B cell (primary cell): Measurements from ENCODE around the gene PHLDB2.

ENCODE experiments used
- EZH2 ChIP-seq: IDR thresholded peaks from 2 replicates; pipeline ENCODE4 v1.6.1; 2012; ENCODE audit warnings: borderline replicate concordance, low read depth, mild to moderate bottlenecking, moderate library complexity, low read length; ENCODE audit not compliant: insufficient read depth, poor library complexity, severe bottlenecking
- TF ChIP-seq, protein P1 (sequence below): fragments of 200-600 bp; IDR thresholded peaks from one replicate; pipeline ENCODE4 v1.8.0; 2022; ENCODE audit warnings: antibody characterized with exemption, mild to moderate bottlenecking

DNA sequence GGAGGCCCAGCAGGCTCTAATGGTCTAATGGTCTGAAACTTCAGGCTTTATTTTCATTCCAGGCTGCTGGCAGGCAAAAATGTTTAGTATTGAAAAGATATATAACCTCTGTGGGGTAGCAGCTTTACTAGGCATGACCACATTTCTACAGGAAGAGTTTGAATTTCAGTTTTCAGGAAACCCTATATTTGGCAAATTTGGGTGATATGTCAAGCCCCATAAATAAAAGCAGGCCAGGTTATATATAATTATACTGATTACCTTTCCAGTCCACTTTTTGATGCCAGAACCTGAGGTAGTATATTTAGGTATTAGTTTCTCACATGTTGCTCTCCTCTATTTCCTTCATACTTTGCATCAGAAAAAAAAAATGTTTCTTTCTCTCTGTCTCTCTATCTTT lies 37.2 kb upstream of the PHLDB2 start:
- TF ChIP-seq, protein P1, sequence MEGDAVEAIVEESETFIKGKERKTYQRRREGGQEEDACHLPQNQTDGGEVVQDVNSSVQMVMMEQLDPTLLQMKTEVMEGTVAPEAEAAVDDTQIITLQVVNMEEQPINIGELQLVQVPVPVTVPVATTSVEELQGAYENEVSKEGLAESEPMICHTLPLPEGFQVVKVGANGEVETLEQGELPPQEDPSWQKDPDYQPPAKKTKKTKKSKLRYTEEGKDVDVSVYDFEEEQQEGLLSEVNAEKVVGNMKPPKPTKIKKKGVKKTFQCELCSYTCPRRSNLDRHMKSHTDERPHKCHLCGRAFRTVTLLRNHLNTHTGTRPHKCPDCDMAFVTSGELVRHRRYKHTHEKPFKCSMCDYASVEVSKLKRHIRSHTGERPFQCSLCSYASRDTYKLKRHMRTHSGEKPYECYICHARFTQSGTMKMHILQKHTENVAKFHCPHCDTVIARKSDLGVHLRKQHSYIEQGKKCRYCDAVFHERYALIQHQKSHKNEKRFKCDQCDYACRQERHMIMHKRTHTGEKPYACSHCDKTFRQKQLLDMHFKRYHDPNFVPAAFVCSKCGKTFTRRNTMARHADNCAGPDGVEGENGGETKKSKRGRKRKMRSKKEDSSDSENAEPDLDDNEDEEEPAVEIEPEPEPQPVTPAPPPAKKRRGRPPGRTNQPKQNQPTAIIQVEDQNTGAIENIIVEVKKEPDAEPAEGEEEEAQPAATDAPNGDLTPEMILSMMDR: no peak
- no peak for TF ChIP-seq EZH2
